Adrenal gland (tissue), 12 donors: ENCODE data around the gene ANXA6. TPM values are rescaled to one million over a fixed set of nuclear protein-coding genes. Genes with fewer than 3 reads are reported as not detected.

Experiments used
- DNase-seq, 7 donors: peaks; one replicate each; pipeline ENCODE4 v3.0.0-alpha.2; 2019 to 2020
- H3K27ac ChIP-seq, 5 donors: fragments of 200-600 bp; sonication (generic) in 4 of 5; 1 replicate in 3 of 5; 2 replicates in 2 of 5; pipeline versions ENCODE4 v1.5.1 to v1.8.0; 2016 to 2020; ENCODE audit warnings: mild to moderate bottlenecking in 1 of 5
- H3K27me3 ChIP-seq: fragments of 200-600 bp; 2 replicates; pipeline ENCODE4 v1.8.0; 2021
- H3K36me3 ChIP-seq, 2 donors: fragments of 200-600 bp; replicated peaks in 1 of 2; 1 replicate in 1 of 2; 2 replicates in 1 of 2; pipeline versions ENCODE4 v1.5.1 to v1.8.0; 2018 to 2022
- H3K4me1 ChIP-seq, 2 donors: fragments of 200-600 bp; replicated peaks in 1 of 2; 1 replicate in 1 of 2; 2 replicates in 1 of 2; pipeline versions ENCODE4 v1.5.1 to v1.8.0; 2018 to 2021
- H3K4me3 ChIP-seq, 4 donors: fragments of 200-600 bp; sonication (generic) in 3 of 4; one replicate each; pipeline ENCODE4 v1.5.1; 2016 to 2018
- H3K9me3 ChIP-seq, 3 donors: fragments of 200-600 bp; sonication (generic) in 1 of 3; replicated peaks in 1 of 3; 1 replicate in 2 of 3; 2 replicates in 1 of 3; pipeline versions ENCODE4 v1.5.1 to v1.8.0; 2016 to 2021
- POLR2A ChIP-seq, 2 donors: fragments of 450-650 bp; IDR thresholded peaks; one replicate each; pipeline ENCODE4 v1.6.1; 2017; ENCODE audit warnings: antibody characterized with exemption in 2 of 2, mild to moderate bottlenecking in 2 of 2, moderate library complexity in 1 of 2
- WGBS, 4 donors: extraction: QIAGEN DNeasy Blood & Tissue Kit in 2 of 4; methylation state at CpG; one replicate each; pipeline versions ENCODE4 v1.1.5 to v1.1.7; 2013 to 2017; 5-methylcytosine and 5-hydroxymethylcytosine counted together
- intact Hi-C, 2 donors: fragments of 100-400 bp; cut with DNase I; formaldehyde crosslinking; loops; one replicate each; pipeline versions ENCODE4 v1.14.1 to v1.15.0; 2022 to 2023
- polyA plus RNA-seq, 3 donors: library from polyadenylated mRNA; stranded (reverse); fragments of 200-250 nt in 2 of 3; fragments of 350-450 nt in 1 of 3; fragmentation: Illumina TruSeq in 1 of 3; extraction: RNeasy Lipid Tissue Mini Kit (QIAGEN cat#74804) in 1 of 3; gene quantifications; one replicate each; pipeline ENCODE4 v1.2.3, GENCODE V29; 2013 to 2014
- total RNA-seq, 9 donors: library from RNA; depleted of rRNA in 4 of 9; stranded (reverse); fragments of >200 nt in 4 of 9; fragments of 120-200 nt in 1 of 9; fragmentation: NEBNext Ultra II Directional in 1 of 9; extraction: Animal tissue kit (Norgen Biotek cat#: 25700) in 1 of 9; gene quantifications; one replicate each; pipeline versions ENCODE4 v1.1.0 to v1.2.4, GENCODE V29; 2013 to 2023
- TF ChIP-seq, protein P1 (sequence below), 6 experiments: fragments of 450-650 bp in 4 of 6; fragments of 200-600 bp in 2 of 6; sonication (generic) in 1 of 6; IDR thresholded peaks; 1 replicate in 5 of 6; 2 replicates in 1 of 6; pipeline versions ENCODE4 v1.5.1 to v1.8.0; 2016 to 2021; ENCODE audit warnings: antibody characterized with exemption in 6 of 6, mild to moderate bottlenecking in 2 of 6, moderate library complexity in 1 of 6
- donor health status: healthy with polysubstance abuse.
- donor health status: Bipolar disorder and iron deficiency.
- donor health status: DM: yes; HTN: yes; CAD: no.
- donor health status: DM: no; HTN: no; CAD: no.
- donor health status: DM: no; HTN: no; CAD: no.
- donor health status: DM: yes; HTN: yes; CAD: no.

Gene ANXA6
- total and polyA plus RNA-seq, 12 donors = 115 to 382 (median 212) TPM

DNA sequence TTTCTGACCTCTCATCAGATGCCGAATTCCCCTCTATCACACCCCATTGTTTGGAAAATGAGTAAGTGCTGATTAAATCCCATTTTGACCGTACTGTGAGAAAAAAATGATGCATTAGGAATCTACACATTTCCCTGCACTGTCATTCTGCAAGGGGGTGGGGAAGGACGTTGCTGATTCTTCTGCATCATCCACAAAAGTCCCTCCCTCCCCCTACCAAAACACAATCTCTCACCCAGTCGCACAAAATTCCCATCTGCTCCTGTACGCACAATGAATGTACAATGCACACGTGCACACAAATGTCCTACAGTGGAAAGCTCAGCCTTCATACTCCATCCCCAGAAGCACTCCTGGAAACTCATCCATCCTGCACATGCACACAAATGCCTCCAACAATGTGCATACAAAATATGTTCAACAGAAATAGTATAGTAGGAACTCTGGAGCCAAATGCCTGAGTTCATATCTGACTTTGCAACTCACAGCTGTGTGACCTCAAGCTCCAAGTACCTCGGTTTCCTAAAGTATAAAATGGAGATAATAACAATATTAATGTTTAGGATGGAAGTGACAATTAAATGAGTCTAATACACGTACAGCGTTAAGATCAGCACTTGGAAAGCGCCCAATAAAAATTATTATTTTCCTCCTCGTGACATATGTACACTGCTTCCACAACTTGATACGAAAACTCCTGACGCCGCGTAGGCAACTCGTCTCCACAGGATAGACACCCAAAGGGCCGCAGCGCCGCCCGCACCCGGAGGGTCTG is 77.6 kb downstream of the ANXA6 start:
- TF ChIP-seq, protein P1, sequence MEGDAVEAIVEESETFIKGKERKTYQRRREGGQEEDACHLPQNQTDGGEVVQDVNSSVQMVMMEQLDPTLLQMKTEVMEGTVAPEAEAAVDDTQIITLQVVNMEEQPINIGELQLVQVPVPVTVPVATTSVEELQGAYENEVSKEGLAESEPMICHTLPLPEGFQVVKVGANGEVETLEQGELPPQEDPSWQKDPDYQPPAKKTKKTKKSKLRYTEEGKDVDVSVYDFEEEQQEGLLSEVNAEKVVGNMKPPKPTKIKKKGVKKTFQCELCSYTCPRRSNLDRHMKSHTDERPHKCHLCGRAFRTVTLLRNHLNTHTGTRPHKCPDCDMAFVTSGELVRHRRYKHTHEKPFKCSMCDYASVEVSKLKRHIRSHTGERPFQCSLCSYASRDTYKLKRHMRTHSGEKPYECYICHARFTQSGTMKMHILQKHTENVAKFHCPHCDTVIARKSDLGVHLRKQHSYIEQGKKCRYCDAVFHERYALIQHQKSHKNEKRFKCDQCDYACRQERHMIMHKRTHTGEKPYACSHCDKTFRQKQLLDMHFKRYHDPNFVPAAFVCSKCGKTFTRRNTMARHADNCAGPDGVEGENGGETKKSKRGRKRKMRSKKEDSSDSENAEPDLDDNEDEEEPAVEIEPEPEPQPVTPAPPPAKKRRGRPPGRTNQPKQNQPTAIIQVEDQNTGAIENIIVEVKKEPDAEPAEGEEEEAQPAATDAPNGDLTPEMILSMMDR (IDR thresholded peaks at IDR 0.05) = no peak
- TF ChIP-seq POLR2A (IDR thresholded peaks at IDR 0.05) = no peak
- no peaks in the 10 kb centered on the region for H3K27me3 ChIP-seq
- no peak for DNase-seq
- peak overlapping the region; percentile 34 to 96 (median 86) for H3K4me3 ChIP-seq
- 4 to 5% (median 5%) methylated on average over 20 to 21 of the region's 21 CpGs for WGBS, 4 donors
- no peaks in the 10 kb centered on the region for H3K36me3 ChIP-seq
- H3K9me3 ChIP-seq = no peaks in the 10 kb centered on the region
- H3K27ac ChIP-seq = peak overlapping the region; percentile 89 to 97 (median 97)
- peaks cover 14 to 45% of the 10 kb centered on the region in 2 donors for H3K4me1 ChIP-seq
- intact Hi-C loops = no loop called here

DNA sequence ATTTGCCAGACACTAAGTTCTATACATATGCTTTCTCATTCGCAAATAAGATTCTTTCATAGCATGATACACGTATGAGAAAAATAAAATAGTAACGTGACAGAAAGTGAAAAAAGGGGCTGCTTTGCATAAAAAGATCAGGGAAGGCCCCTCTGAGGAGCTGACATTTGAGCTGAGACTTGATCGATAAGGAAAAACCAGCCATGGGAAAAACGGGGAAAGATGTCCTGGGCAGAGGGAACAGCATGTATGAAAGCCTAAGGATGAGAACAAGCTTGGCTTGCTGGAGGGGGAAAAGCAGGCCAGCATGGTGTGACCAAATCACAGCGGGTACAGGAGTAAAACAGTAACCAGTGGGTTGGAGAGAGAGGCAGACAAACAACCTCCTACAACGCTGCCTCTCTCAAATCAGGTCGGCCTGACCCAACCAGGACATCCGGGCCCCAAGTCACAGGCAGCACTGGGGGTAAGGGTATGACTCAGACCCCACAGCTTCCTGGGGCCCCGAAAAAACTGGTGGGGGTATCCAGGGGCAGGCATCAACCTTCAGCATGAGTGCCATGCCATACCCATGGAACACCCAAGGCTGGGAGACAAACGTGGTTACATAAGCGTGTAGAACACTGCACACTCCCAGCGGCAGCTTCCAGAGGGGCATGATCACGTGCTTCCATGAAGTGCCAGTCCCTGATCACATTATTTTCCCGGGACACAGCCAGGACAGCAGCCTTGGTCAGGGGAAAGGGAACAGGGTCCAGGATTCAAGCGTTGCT is 78.9 kb downstream of the ANXA6 start:
- DNase-seq = no peak
- intact Hi-C loops = no loop called here
- H3K4me1 ChIP-seq = peaks cover 14 to 47% of the 10 kb centered on the region in 2 donors
- no peaks in the 10 kb centered on the region for H3K36me3 ChIP-seq
- no peaks in the 10 kb centered on the region for H3K27me3 ChIP-seq
- H3K4me3 ChIP-seq = no peak overlapping the region
- WGBS, 4 donors = 73 to 88% (median 82%) methylated on average over 12 to 16 of the region's 16 CpGs
- no peak for TF ChIP-seq POLR2A (IDR thresholded peaks at IDR 0.05)
- TF ChIP-seq, protein P1 (IDR thresholded peaks at IDR 0.05) = no peak
- no peak overlapping the region for H3K27ac ChIP-seq
- no peaks in the 10 kb centered on the region for H3K9me3 ChIP-seq

DNA sequence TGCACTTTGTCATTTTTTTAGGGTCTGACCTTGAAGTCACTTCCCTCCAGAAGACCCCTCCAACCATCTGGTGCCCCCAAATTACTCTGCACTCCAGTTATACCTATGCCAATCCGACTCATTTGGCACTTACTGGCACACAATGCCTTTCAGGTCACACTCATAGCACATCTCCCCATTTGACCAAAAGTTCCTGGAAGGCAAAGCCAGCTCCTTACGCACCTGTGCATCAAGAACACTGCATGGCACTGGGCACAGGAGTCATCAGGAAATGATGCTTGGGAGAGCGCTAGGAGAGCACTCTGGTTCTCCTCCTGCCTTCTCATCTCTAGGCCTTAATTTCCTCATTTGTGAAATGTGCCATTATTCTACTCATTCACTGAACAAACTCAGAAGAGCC is 79.6 kb downstream of the ANXA6 start:
- H3K27me3 ChIP-seq = no peaks in the 10 kb centered on the region
- TF ChIP-seq POLR2A (IDR thresholded peaks at IDR 0.05) = no peak
- TF ChIP-seq, protein P1 (IDR thresholded peaks at IDR 0.05) = no peak
- H3K27ac ChIP-seq = no peak overlapping the region
- no peak for DNase-seq
- peaks cover 14 to 47% of the 10 kb centered on the region in 2 donors for H3K4me1 ChIP-seq
- 88 to 96% (median 93%) methylated on average over 3 of the region's 3 CpGs for WGBS, 4 donors
- H3K36me3 ChIP-seq = no peaks in the 10 kb centered on the region
- intact Hi-C loops = no loop called here
- H3K4me3 ChIP-seq = no peak overlapping the region
- no peaks in the 10 kb centered on the region for H3K9me3 ChIP-seq

DNA sequence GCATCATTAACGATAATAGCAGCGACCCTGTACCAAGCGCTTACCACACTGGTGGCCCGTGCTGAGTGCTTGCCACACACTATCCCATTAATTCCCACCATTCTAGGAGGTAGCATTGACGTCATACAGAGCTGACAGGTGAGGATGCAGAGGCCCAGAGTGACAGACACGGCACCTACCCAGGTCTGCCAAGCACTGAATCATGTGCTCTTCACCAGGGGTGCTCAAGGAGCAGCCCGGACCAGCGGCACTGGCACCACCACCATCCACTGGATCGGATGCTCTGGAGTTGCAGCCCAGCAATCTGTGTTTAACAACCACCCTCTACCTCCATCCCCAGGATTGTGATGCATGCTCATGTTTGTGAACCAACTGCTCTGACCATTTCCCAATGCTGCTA is 80.2 kb downstream of the ANXA6 start:
- no peaks in the 10 kb centered on the region for H3K27me3 ChIP-seq
- H3K9me3 ChIP-seq = no peaks in the 10 kb centered on the region
- no peak overlapping the region for H3K4me3 ChIP-seq
- intact Hi-C loops = no loop called here
- no peak overlapping the region for H3K27ac ChIP-seq
- TF ChIP-seq POLR2A (IDR thresholded peaks at IDR 0.05) = no peak
- TF ChIP-seq, protein P1 (IDR thresholded peaks at IDR 0.05) = no peak
- peaks cover 14 to 45% of the 10 kb centered on the region in 2 donors for H3K4me1 ChIP-seq
- DNase-seq = no peak
- WGBS, 4 donors = 90 to 98% (median 97%) methylated on average over 8 to 9 of the region's 9 CpGs
- H3K36me3 ChIP-seq = no peaks in the 10 kb centered on the region
